GM18508 (cell line): ENCODE results near the gene SMAP1.

ENCODE experiments used
- ATAC-seq: cut with Tn5 transposase; IDR thresholded peaks from one replicate; pipeline ENCODE4 v1.9.1; 2021; ENCODE audit warnings: moderate number of reproducible peaks; ENCODE audit not compliant: insufficient read depth, unreplicated experiment

SMAP1 gene

DNA sequence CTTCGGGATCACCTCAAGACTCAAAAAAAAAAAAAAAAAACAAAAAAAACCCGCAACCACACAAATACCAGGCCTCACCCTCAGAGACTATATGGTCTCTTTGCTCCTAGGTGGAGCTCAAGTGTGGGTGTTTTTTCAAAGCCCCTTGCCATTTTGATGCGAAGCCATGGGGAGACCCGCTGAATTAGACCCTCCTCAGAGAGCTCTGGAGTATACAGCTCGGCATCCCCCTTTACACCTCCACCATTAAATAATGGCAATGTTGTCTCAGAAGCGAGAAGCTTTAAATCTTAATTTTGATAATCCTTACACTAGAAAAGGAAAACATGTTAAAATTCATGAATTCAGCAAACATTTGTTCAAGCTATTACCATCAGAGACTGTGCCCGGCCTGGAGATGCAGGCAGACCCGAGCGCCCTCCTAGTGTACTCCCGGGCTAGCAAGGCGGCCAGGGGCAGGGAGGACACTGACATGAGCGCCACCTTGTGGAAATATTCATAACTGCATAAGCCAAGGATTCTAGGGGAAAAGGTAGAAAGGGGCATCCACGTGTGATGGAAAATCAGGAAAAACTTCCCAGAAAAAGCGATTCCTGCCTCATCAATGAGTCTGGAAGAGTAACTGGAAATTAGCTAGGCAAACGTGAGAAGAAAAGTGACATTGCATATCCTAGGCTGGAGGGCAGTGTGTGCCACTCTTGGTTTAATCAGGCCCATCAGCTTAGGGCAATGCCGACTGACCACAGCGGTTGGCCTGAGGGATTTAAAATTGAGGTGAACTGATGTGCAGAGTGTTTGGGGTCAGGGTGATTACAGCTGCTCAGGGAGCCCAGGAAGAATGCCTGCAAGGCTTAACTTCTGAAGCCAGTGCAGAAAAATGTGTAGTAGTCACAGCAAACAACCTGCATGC lies 216.6 kb downstream of the SMAP1 start:
- ATAC-seq = peak; percentile 67

DNA sequence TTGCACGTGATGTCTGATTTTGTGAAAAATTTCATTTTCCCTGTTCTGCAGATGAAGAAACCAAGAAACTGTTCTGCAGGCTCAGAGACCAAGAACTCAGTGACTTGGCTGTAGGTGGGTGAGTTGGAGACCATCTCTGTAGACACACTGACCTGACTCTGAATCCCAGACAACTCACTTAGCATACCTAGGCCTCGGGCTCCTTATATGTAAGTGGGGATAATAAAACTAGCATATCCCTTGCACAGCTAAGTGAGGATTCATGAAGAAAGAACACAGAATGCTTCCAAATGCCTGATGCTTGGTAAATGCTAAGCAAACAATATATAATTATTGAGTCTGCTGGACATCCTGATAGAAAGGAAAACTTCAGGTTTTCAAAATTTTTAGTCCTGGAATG lies 218.4 kb downstream of the SMAP1 start:
- no peak for ATAC-seq

DNA sequence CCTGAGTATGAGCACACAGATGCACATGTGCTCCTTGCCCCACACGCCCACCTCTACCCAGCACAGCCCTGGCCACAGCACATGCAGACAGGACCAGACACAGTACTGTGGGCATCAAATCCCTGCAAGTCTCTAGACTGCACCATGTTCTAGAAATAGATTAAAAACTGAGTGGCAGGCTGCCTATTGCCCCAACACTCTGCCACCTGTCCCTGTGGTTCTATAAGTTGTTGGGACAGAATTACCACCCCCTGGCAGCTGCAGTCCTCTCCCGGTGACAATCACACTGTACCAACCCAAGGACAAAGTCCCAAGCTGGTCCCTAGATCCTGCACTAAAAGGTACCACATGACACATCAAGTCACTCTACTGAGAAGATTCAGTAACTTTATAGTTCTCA lies 219.0 kb downstream of the SMAP1 start:
- ATAC-seq = no peak

DNA sequence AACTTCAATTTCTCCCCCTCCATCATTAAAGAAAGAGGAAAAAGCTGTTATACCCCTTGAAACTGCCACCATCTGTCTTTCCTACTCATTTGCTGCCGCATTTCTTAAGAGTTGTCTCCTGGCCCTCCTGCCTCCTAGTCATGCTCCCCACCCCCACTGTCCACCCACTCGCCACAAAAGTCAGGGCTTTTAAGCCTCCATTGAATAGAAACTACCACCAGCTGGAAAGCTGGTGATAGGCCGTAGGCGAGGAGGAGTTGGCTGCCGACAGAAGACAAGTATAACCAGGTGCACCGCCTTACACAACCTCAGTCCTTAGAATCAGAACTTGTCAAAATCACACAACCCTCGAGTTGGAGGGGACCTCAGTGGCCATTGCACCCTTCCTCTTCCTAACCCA lies 221.6 kb downstream of the SMAP1 start:
- no peak for ATAC-seq

DNA sequence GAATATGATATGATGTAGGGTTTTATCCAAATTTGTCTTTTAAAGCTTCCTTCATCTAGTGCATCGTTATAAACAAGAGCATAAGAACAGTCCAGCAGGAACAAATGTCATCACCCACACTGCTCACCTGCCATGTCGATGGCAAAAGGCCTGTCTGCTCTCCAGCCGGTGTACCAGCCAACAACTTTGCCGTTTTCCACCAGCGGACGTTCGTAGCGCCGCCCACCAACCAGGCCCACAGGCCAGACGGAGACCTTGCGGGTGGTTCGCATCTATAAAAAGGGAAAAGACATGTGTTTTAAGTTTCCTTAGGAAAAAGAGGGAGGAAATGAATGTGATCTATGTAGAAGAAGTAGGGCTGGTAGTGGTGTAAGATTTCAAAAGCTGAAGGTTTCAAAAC lies 226.3 kb downstream of the SMAP1 start:
- no peak for ATAC-seq

DNA sequence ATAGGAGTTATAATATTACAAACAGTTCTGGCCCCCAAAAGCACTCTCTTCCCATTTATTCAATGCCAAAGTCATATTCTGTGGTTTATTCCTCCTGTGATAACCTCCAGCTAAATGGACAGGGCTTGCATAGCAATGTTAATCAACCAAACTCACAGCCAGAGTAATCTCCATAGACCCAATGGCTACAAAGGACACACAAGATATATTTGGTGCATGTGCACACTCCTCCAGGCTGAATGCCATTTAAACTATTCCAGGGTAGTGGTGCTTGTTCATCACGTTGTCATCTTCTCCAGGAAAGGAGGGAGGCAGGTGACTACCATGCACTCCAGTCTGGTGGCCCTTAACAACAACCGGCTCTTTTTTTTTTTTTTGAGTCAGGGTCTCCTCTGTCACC lies 232.4 kb downstream of the SMAP1 start:
- ATAC-seq = no peak

DNA sequence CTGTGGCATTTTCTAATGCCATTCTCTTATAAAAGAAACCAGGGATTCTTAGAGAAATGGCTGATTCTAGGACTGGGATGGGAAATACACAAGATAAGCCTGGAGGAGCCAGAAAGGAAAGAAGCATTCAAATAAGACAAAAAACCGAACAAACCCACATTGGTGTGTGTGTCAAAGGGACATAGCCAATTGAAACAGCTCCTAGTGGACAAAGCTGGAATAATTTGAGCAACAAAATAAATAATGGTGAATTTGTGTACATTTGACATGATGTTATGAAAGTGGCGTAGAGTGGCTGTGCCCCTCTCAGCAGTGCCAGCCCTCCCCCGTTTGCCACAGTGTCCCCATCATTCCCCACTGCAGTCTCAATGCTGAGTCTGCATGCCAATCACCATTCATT lies 233.6 kb downstream of the SMAP1 start:
- ATAC-seq = no peak

DNA sequence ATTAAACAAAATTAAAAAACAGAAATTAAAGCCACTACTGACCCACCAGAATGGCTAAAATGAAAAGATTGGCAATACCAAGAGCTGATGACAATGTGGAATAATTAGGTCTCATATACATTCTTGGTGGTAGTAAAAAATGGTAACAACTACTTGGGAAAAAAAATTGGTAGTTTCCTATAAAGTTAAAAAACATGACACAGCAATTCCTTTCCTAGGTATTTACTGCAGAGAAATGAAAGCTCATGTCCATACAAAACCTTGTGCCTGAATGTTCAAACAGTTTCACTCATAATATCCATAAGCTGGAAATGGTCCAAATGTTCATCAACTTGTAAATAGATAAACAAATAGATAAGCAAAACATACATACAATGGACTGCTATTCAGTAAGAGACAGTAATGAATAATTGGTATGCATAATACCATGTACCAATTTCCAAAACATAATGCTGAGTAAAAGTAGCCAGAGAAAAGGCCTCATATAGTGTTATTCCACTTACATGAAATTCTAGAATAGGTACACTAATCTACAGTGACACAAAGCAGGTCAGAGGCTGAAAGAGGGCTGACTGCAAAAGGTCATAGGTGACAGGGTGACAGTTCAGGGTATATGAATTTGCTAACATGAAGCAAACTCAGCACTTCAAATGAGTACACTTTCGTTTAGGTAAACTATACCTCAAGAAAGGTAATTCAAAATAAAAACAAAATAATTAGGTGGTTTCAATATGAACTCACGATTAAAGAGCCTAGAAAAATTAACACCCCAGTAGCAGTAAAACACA lies 236.2 kb downstream of the SMAP1 start:
- ATAC-seq = no peak

DNA sequence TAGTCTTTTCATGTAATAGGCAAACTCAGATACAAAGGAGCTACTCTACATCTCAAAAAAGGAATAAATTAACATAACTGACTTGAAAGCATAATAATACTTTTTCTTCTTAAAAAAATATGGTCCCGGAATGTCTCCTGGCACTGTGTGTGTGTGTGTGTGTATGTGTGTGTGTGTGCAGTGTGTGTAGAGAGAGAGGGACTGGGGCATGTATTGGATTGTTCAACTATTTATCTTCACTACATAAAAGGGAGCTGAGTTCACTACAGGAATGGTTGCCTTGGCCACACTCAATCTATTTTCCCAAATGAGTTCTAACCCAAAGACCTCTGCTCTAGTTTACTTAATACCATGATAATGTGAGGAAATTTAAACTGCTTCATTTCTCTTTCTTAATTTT lies 238.1 kb downstream of the SMAP1 start:
- no peak for ATAC-seq
